ENCODE measurements around the gene SAMD14. TPM values are rescaled to one million over a fixed set of nuclear protein-coding genes. Genes with fewer than 3 reads are reported as not detected.

SAMD14 gene
- total RNA-seq, 1 experiment from 2014 or later: 5.9 TPM

DNA sequence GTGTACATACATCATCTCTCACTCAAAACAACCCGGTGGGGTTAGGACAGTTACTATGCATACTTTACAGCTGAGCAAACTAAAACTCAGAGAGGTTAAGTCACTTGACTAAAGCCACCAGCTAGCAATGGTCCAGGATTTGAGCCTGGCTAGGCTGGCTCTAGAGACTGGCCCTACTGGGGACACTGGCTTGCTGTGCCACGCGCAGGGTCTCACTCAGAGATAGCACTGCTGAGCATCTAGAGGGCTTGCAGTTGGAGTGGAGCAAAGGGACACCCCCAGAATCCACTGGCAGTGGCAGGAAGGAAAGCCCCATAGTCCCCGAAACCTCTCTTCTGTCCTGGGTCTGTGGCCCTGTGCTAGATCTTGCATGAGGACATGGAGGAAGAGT, 11.1 kb downstream of the SAMD14 start:
- POLR2A ChIA-PET: no interaction called here
- ATAC-seq (no peak), DNase-seq (ENCODE audit: low spot score) (no peak)
- H3K27me3 Mint-ChIP-seq (ENCODE audit: low read depth): peaks cover 65% of the 10 kb centered on the region
- H3K9me3 Mint-ChIP-seq: no peaks in the 10 kb centered on the region
- no peak for TF ChIP-seq GABPB1 (CRISPR knock-in tag; IDR thresholded peaks at IDR 0.05)
- no peak for TF ChIP-seq ZNF396 (CRISPR knock-in tag; IDR thresholded peaks at IDR 0.05; ENCODE audit: borderline replicate concordance)
- TF ChIP-seq, protein P1, sequence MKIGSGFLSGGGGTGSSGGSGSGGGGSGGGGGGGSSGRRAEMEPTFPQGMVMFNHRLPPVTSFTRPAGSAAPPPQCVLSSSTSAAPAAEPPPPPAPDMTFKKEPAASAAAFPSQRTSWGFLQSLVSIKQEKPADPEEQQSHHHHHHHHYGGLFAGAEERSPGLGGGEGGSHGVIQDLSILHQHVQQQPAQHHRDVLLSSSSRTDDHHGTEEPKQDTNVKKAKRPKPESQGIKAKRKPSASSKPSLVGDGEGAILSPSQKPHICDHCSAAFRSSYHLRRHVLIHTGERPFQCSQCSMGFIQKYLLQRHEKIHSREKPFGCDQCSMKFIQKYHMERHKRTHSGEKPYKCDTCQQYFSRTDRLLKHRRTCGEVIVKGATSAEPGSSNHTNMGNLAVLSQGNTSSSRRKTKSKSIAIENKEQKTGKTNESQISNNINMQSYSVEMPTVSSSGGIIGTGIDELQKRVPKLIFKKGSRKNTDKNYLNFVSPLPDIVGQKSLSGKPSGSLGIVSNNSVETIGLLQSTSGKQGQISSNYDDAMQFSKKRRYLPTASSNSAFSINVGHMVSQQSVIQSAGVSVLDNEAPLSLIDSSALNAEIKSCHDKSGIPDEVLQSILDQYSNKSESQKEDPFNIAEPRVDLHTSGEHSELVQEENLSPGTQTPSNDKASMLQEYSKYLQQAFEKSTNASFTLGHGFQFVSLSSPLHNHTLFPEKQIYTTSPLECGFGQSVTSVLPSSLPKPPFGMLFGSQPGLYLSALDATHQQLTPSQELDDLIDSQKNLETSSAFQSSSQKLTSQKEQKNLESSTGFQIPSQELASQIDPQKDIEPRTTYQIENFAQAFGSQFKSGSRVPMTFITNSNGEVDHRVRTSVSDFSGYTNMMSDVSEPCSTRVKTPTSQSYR (CRISPR knock-in tag; IDR thresholded peaks at IDR 0.05): no peak
- no peak for TF ChIP-seq FOXK1 (CRISPR knock-in tag; IDR thresholded peaks at IDR 0.05)
- no peak for TF ChIP-seq OVOL2 (CRISPR knock-in tag; IDR thresholded peaks at IDR 0.05; ENCODE audit: borderline replicate concordance)
- TF ChIP-seq, protein P2, sequence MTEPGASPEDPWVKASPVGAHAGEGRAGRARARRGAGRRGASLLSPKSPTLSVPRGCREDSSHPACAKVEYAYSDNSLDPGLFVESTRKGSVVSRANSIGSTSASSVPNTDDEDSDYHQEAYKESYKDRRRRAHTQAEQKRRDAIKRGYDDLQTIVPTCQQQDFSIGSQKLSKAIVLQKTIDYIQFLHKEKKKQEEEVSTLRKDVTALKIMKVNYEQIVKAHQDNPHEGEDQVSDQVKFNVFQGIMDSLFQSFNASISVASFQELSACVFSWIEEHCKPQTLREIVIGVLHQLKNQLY (CRISPR knock-in tag; IDR thresholded peaks at IDR 0.05): no peak
- no peak for TF ChIP-seq SOX15 (CRISPR knock-in tag; IDR thresholded peaks at IDR 0.05)
- TF ChIP-seq, protein P3, sequence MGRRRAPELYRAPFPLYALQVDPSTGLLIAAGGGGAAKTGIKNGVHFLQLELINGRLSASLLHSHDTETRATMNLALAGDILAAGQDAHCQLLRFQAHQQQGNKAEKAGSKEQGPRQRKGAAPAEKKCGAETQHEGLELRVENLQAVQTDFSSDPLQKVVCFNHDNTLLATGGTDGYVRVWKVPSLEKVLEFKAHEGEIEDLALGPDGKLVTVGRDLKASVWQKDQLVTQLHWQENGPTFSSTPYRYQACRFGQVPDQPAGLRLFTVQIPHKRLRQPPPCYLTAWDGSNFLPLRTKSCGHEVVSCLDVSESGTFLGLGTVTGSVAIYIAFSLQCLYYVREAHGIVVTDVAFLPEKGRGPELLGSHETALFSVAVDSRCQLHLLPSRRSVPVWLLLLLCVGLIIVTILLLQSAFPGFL (CRISPR knock-in tag; IDR thresholded peaks at IDR 0.05; ENCODE audit: borderline replicate concordance): no peak
- no peak for TF ChIP-seq ZBTB21 (CRISPR knock-in tag; IDR thresholded peaks at IDR 0.05; ENCODE audit: borderline replicate concordance)
- TF ChIP-seq, protein P4, sequence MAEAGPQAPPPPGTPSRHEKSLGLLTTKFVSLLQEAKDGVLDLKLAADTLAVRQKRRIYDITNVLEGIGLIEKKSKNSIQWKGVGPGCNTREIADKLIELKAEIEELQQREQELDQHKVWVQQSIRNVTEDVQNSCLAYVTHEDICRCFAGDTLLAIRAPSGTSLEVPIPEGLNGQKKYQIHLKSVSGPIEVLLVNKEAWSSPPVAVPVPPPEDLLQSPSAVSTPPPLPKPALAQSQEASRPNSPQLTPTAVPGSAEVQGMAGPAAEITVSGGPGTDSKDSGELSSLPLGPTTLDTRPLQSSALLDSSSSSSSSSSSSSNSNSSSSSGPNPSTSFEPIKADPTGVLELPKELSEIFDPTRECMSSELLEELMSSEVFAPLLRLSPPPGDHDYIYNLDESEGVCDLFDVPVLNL (CRISPR knock-in tag; IDR thresholded peaks at IDR 0.05; ENCODE audit: borderline replicate concordance, low read depth): no peak
- no peak for TF ChIP-seq ZNF532 (CRISPR knock-in tag; IDR thresholded peaks at IDR 0.05; ENCODE audit: borderline replicate concordance)
- TF ChIP-seq CREM (CRISPR knock-in tag; IDR thresholded peaks at IDR 0.05): no peak
- TF ChIP-seq EMX1 (CRISPR knock-in tag; IDR thresholded peaks at IDR 0.05): no peak
- TF ChIP-seq, protein P5, sequence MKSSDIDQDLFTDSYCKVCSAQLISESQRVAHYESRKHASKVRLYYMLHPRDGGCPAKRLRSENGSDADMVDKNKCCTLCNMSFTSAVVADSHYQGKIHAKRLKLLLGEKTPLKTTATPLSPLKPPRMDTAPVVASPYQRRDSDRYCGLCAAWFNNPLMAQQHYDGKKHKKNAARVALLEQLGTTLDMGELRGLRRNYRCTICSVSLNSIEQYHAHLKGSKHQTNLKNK (CRISPR knock-in tag; IDR thresholded peaks at IDR 0.05): no peak
- no peak for TF ChIP-seq ERG (CRISPR knock-in tag; IDR thresholded peaks at IDR 0.05)
- TF ChIP-seq TEAD1 (CRISPR knock-in tag; IDR thresholded peaks at IDR 0.05): no peak
- TF ChIP-seq, protein P6, sequence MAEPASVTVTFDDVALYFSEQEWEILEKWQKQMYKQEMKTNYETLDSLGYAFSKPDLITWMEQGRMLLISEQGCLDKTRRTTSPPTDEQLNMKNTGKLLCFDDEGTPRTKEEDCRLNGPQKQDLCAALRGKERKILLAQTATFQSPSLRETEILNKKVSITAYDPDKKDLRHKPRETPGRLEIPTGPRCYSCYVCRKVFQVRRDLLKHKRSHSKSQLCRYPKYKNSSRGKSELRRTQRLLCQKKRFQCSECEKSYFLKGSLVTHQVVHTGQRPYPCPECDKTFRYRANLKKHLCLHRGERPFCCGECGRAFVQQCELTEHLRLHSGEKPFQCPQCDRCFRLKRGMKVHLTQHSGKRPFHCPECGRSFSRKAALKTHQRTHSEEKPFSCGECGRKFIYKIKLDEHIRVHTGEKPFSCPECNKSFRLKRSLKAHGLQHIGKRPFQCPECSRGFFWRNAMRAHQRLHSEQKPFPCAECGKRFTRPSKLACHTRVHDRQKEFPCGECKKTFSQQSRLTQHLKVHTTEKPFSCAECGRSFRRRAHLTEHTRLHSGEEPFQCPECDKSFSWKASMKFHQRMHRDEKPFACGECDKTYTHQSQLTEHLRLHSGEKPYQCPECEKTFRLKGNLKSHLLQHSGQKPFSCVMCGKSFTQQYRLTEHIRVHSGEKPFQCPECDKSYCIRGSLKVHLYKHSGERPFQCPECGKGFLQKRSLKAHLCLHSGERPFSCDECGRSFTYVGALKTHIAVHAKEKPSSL (CRISPR knock-in tag; conservative IDR thresholded peaks at IDR 0.05): no peak
- TF ChIP-seq ETV6 (CRISPR knock-in tag; IDR thresholded peaks at IDR 0.05): no peak
- H3K36me3 Mint-ChIP-seq: no peaks in the 10 kb centered on the region
- peaks cover 34% of the 10 kb centered on the region for H3K4me1 Mint-ChIP-seq
- no peak overlapping the region for H3K27ac Mint-ChIP-seq
- CTCF ChIA-PET: interaction anchor here (0.7 to 3.0 kb wide), 5 partner anchors 25 to 81 kb away, joined by 3 to 27 read pairs (median 4); partner anchors contain the start of gene PPP1R9B
- no peak overlapping the region for H3K4me3 Mint-ChIP-seq

All from WTC11 (cell line).